GM12865 (cell line): ENCODE measurements around the gene DNAH8.

Experiments
- DNase-seq: peaks from one replicate; pipeline ENCODE4 v3.0.0; 2010; ENCODE audit warnings: low read depth
- H3K4me3 ChIP-seq: 2 replicates; pipeline ENCODE4 v1.5.1; 2011; ENCODE audit warnings: mild to moderate bottlenecking, low read depth, low read length, control low read depth
- TF ChIP-seq, protein P1 (sequence below): IDR thresholded peaks from 2 replicates; pipeline ENCODE4 v1.5.1; 2011; ENCODE audit warnings: low read length, control low read depth, low read depth, inconsistent platforms; ENCODE audit not compliant: insufficient read depth; ENCODE audit errors: missing control alignments

Gene DNAH8

DNA sequence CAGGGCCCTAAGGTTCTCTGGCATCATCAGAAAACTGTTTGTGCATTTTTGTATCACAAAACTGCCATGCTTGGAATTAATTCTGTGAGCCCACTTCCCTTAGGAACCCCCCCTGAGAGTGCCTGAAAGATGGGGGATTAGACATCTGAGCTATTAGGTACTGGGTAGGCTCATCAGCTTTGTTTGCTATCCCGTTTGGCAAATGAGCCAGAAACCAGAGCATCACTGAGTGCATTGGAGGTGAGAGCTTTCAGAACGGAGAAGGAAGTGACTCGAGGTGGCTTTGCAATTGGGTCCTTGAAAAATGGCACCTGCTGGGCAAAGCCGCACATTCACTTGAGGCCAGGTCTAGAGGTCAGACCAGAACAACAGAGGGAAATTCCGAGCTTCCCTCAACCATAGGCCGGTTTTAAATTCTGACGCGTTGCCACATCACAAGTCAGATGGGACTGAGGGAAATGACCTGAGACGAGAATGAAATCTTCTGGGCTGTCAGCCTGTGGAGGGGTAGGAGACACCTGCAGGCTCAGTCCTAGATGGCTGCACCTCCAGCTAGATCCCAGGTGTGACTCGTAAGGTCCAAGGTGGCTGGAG, 325.1 kb downstream of the DNAH8 start:
- TF ChIP-seq, protein P1, sequence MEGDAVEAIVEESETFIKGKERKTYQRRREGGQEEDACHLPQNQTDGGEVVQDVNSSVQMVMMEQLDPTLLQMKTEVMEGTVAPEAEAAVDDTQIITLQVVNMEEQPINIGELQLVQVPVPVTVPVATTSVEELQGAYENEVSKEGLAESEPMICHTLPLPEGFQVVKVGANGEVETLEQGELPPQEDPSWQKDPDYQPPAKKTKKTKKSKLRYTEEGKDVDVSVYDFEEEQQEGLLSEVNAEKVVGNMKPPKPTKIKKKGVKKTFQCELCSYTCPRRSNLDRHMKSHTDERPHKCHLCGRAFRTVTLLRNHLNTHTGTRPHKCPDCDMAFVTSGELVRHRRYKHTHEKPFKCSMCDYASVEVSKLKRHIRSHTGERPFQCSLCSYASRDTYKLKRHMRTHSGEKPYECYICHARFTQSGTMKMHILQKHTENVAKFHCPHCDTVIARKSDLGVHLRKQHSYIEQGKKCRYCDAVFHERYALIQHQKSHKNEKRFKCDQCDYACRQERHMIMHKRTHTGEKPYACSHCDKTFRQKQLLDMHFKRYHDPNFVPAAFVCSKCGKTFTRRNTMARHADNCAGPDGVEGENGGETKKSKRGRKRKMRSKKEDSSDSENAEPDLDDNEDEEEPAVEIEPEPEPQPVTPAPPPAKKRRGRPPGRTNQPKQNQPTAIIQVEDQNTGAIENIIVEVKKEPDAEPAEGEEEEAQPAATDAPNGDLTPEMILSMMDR, result no peak
- no peak overlapping the region for H3K4me3 ChIP-seq
- DNase-seq, result peak; percentile 67

DNA sequence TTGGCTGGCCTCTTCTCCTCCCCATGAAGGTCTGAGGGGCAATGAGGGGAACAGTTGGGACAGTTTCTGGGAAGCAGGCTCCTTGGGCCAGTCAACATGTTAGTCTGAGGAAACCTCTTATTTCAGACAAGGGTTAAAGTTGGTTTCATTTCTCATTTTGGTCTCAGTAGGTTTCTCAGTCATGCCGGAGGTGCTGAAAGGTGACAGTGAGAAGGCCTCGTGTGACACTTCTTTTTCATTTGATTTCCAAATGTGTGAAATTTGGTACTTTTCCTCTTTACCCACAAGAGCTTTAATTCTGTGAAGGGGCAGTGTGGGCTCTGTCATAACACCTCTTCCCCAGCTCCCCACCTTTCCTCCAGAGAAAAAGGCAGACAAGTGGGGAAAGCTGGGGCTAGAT, 326.0 kb downstream of the DNAH8 start:
- TF ChIP-seq, protein P1, result no peak
- H3K4me3 ChIP-seq, result no peak overlapping the region
- peak; percentile 42 for DNase-seq

DNA sequence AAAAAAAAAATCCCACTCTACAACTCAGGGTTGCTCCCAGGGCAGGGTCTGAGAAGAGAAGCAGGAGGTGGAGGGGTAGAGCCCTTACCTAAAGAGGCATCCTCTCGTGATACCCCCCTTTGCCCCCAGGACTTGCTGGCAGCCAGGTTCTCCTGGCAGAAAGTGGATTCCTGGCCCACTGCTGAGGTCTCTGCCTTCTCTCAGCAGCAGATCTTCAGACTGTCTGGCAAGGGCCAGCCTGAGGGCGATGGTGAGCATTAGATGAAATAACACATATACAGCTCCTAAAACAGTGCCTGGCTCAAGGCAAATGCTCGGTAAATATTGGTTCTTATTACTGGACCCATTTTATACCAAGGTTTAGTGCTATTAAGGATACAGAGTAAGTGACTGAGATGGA, 328.7 kb downstream of the DNAH8 start:
- no peak overlapping the region for H3K4me3 ChIP-seq
- DNase-seq, result no peak
- TF ChIP-seq, protein P1, result no peak

DNA sequence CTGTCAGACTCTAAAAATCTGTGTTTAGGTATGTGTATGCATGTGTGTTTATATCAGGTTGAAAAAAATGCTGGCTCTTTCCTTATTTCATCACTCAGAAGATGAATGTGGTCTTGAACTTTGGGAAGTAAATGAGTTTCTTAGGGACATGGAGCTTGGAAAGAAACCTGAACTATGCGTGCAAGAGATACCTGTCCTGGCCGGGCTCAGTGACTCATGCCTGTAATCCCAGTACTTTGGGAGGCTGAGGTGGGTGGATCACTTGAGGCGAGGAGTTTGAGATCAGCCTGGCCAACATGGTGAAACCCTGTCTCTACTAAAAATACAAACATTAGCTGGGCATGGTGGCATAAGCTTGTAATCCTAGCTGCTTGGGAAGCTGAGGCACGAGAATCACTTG, 329.1 kb downstream of the DNAH8 start:
- TF ChIP-seq, protein P1, result no peak
- no peak for DNase-seq
- no peak overlapping the region for H3K4me3 ChIP-seq

DNA sequence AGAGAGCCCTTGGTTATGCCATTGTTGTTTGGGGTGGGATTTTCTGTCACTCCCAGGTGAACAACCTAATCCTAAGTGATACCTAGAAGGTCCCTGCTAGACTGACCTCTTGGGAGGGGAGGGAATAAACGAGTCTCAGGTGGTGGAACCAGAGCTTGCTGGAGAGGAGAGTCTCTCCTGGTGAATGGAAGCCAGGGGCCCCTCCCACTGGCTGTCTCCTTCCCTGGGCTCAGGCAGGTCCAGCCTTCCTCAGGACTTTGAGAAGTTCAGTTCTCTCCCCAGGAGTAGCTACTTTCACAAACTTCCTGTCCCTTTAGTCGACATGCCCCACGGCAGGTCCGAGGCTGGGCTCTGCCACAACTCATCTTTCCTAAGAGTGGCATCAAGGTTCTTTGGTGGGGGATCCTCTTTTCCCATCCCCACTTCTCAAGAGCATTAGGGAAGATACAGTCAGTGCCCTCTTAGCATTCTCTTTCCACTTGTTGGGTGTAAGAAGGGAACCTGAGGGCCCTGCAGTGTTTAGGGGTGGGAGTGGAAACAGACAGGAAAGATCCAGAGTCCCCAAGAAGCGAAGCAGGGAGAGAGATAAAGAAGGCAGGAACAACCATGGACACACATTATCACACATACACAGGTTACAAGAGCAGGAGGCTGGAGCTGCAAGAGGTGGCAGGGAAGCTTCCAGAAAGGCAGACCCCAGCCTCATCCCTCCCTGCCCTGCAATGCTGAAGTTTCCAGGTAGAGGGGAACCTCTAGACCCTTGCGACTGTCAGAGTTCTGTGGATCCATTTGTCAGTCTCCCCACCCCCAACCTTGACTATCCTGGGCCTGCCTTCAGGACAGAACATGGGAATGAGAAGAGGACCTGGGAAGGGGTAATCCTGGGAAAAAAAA, 332.6 kb downstream of the DNAH8 start:
- no peak overlapping the region for H3K4me3 ChIP-seq

DNA sequence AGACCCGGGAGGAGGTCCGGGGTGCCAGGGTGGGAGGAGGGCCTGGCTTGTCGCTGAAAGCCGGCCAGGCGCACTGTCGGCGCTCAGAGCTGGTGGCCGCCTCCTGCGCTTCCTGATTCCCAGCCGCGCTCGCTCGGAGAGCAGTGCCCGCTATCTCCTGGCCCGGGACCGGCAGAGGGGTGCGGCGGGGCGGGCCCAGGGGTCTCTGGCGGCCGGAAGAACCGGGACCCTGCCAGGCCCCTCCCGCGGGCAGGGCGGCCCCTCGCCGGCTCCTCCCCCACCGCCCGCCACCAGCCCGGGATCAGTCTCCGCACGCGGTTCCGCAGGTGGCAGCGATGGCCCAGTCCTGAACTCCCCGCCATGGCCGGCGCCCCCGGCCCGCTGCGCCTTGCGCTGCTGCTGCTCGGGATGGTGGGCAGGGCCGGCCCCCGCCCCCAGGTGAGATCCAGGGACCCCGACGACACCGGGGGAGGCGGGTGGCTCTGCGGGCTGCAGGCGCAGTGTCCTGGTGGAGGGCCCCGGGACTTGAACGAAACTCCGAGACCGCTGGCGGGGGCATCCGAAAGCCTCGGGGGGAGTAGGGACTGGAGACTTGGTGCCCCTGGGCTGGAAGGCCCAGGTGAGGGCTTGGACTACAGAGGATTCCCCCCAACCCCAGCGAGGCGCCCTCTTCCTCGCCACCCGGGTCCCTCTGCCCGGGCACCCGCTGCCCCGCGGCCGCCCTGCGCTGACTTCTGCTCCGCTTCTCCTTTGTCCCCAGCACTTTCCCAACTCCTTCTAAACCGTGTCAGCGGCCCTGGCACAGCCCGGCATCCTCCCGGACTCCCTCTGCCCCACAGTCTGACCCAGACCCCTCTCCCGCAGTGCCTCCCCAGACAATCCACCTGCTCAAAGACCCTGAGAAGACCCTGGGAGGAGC, 333.6 kb downstream of the DNAH8 start, which contains the start of gene GLP1R:
TSS of gene GLP1R (plus strand) at position 301 of the 919 bp plus-strand sequence. CDS start at position 361, 60 bp downstream.
- DNase-seq, result no peak
- TF ChIP-seq, protein P1, result no peak
- no peak within 1 kb of the TSS for H3K4me3 ChIP-seq

More for the DNA sequence above, 332.6 kb downstream of the DNAH8 start:
- TF ChIP-seq, protein P1, result no peak
- no peak for DNase-seq
